ENCODE data around the gene INTS2.
"Not testable (repeated sequence)": the region's sequence is repeated elsewhere in the genome, so short reads cannot be mapped to it uniquely, and the experiment has no call there.

Gene INTS2

DNA sequence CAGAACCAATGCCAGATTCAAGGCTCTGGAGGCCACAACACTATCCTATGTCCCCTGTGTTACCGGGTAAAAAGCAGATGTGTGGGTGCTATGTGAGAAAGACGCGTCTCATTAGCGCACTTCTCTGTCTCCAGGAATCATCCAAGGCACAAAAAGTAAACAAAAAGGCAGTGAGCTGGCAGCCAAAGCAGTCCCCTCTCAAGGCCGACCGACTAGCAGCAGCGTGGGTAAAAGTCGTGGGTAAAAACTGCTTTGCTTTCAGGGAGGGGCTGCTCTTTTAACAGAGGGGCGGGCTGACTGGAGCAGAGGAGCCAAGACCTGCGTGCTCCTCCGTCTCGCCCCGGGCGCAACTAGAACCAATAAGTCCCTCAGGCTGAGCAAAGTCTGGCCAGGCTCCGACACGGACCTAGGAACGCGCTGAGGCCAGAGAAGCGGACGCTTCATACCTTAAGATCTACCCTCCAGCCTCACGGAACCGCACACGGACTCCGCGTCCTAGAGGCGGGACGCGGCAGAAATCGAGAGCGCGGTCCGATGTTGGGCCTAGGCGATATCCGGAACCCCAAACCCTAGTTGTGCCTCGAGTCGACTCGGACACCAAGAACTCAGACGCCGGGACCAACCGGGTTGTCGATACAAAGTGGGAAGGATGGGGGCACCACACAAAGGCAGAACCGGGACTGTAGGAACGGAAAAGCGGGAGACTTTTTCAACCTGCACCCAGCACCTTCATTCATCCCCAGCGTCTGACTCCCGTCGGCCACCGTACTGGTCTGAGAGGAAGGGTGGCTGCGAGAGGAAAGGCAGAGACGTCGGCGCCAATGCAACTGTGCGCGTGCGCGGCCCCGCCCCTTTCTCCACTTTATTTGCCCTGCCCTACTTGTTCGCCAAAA is at the start of gene INTS2:
Gene INTS2 (minus strand): TSS at position 775 of the 893 bp plus-strand sequence. CDS start 1,338 bp downstream, outside the sequence.
- peak; percentile 84 for DNase-seq

- DNase-seq = no peak
Measured at GRCh38 chr17:61974115-61974514, 46.3 kb upstream of the INTS2 start.

DNA sequence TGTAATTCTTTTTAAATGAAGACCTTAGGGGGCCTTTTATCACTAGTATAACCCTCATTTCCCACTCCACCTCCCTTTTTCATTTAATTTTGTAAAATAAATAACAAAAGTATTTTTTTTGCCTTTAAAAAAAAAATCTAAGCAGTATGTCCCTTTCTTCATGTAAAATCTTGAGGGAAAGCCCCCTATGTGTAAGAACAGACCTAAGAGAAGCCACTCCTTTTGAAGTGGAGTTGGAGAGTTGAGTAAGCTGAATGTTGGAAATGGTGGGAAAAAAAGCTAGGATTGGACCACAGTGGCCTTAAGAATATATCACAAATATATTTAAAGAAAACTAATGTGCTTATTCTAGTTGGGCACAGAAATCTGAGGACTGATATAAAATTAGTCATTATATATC is 44.5 kb upstream of the INTS2 start:
- no peak for DNase-seq

- DNase-seq = no peak
Measured at GRCh38 chr17:61970030-61970429, 42.2 kb upstream of the INTS2 start.

- no peak for DNase-seq
Measured at GRCh38 chr17:61968757-61969156, 41.0 kb upstream of the INTS2 start.

DNA sequence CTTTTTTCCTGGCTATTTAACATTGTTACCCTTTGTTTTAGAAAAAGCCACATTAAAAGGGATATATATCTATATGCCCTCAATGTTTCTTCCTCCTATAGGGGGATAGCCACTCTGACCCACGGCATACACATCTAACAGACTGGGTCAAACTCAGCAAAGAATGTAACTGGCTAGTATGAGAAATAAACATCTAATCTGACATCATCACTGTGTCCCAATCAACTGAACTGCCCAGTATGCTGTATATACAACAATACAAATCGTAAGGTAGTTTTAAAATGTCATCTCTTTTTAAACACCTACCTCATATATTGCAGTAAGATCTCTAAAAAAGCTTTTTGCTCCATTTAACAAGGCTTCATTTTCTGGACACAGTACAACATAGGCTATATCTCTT is 39.9 kb upstream of the INTS2 start:
- DNase-seq = no peak

GRCh38 chr17:61966191-61966590 is 38.4 kb upstream of the INTS2 start:
- DNase-seq = no peak

DNA sequence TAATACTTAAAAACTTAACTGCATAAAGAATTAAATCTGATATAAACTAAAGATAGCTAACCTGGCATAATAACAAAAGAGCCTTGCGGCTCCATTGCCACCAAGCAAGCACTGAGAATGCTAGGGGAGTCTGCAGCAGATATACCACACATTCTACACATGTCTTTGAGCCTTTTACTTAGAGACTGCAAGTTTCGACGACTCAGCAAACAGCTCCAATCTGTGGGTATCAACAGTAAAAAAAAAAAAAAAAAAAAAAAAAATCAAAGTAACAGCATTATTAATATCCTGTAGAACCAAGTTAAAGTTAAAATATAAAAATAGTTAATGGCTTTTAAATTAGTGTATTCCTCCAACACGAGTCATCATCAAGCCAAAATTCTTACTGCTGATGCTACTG is 27.8 kb upstream of the INTS2 start:
- DNase-seq = no peak

GRCh38 chr17:61947367-61948078 is 19.7 kb upstream of the INTS2 start:
- no peak for DNase-seq

GRCh38 chr17:61946359-61946758 is 18.6 kb upstream of the INTS2 start:
- no peak for DNase-seq

- DNase-seq = no peak
Measured at GRCh38 chr17:61943117-61943516, 15.3 kb upstream of the INTS2 start.

- no peak for DNase-seq
Measured at GRCh38 chr17:61942085-61942484, 14.3 kb upstream of the INTS2 start.

DNA sequence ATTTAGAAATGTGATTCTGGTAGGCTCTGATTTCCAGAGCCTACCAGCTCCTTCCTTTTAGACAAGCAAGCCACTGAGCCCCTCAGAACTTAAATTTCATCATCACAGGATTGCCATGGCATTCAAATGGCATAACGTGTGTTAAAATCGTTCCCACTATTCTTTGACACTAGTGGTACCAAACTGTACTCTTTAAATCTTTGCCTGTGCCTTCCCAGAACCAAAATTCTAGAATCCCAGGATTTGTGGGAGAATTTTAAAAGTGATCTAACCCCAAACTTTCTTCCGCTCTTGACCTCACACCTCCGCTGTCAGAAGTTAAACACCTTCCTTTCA is 287 bp upstream of the INTS2 start:
- no peak for DNase-seq

- DNase-seq = no peak
Measured at GRCh38 chr17:61926826-61927207, 965 bp downstream of the INTS2 start.

- DNase-seq = not testable (repeated sequence)
Measured at GRCh38 chr17:61915162-61915561, 12.6 kb downstream of the INTS2 start.

DNA sequence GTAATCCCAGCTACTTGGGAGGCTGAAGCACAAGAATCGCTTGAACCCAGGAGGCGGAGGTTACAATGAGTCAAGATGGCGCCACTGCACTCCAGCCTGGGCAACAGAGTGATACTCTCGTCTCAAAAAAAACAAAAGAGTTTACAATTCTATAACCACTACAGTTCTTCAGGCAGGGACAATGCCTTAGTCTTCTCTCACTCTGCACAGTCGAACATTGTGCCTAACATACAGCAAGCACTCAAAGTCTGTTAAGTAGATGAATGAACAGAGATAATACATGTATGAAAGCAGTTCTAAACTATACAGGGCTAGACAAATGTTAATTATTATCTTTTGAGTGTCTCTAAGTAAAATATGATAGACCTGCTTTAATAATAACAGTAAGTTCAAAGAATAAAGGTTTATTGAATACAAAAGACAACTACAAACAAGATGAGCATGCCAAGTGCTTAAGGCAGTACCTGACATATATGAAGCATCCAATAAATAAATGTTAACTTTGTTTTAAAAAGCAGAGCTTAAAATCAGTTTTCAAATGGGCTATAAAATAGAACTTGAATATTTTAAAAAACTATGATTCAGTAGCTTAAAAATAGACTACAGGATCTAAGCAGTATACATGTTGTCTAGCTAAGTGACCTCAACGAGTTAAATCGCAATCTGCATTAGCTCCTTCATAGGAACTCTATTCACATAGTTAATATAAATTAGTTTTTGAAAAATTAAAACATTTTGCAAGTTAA is 19.3 kb downstream of the INTS2 start:
- no peak for DNase-seq

- no peak for DNase-seq
Measured at GRCh38 chr17:61907361-61907760, 20.4 kb downstream of the INTS2 start.

DNA sequence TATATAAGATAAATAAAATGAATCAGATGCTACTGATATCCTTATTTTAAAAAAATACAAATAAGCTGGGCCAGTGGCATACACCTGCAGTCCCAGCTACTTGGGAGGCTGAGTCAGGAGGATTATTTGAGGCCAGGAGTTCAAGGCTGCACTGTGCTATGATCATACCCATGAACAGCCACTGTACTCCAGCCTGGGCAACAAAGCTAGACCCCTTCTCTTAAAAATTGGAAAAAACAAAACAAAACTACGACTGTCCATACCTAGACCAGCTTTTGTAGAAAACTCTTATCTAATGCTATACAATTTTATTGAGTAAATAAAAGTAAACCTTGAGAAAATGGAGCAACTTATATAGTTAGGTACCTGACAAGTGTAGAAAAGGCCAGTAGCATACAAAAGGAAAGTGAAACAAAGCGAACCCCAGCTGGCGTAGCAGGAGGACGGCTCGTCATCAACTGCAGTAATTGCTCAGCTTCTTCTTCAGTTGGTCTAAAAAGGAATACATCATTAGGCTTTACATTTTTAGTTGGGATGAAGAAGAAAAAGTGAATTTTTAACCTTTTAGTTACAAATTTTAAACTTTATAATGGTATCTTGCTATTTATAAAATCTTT is 23.6 kb downstream of the INTS2 start:
- DNase-seq = no peak

DNA sequence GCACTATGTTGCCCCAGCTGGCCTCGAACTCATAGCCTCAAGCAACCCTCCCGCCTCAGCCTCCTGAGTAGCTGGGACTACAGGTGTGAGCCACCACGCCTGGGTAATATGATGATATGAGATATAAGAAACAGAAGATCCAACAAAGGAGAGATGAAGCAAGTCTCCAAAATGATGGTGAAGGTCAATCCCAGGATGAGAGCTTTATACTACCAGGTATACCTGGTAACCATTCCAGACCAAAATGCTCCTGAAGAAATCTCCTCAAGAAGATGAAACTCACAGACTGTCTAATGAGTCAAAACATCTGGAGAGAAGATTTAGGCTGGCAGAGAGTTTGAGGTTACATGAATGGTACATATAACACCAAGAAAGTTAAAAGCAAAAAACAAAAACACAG is 24.5 kb downstream of the INTS2 start:
- DNase-seq = no peak

DNA sequence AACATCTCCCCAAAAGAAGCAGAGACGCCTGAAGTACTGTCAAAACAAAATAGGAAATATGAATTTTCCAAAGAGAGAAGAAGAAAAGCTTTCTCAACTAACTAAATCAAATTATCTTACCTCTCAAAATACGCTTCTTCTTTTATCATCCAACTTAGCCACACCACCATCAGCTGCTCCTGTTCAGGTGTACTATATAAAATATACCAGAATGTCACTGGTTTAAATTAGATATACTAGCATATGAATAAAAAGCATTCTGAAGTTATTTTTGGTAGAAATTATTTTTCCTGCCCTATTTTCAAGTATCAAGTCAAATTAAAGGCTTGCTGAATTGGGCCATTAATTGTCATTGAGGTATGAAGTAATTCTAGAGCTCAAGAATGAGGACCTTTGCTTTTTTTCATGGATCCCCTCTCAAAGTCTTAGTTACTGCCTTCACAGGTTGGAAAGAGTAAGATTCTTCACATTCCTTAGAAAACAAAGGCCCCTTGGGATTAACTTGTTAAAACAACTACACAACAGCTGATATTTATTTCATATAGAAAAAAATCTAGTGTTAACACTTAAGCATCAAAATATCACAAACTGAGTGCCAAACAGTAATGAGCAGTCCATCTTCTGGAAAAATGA is 30.1 kb downstream of the INTS2 start:
- DNase-seq = no peak

- DNase-seq = no peak
Measured at GRCh38 chr17:61895391-61895790, 32.4 kb downstream of the INTS2 start.

DNA sequence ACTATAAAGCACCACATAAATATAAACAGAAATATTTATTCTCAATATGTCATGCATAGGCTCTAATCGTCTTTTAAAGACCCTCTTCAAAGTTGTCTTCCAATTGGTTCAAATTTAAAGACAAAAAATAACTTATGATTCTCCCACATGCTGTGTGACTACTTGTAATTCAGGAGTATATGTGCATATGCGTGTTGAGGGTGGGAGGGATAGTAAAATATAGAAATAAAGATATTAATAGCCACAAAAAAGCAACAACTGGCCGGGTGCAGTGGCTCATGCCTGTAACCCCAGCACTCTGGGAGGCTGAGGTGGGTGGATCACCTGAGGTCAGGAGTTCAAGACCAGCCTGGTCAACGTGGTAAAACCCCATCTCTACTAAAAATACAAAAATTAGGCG is 33.5 kb downstream of the INTS2 start:
- DNase-seq = not testable (repeated sequence)

- not testable (repeated sequence) for DNase-seq
Measured at GRCh38 chr17:61887733-61888132, 40.0 kb downstream of the INTS2 start.
